Left lung (tissue), 10 donors: ENCODE results near the gene ZKSCAN1. TPM values are rescaled to one million over a fixed set of nuclear protein-coding genes. Genes with fewer than 3 reads are reported as not detected.
A peak's percentile ranks its signal among the peaks of the same experiment; 100 is the strongest.
"Not testable (repeated sequence)": the region's sequence is repeated elsewhere in the genome, so short reads cannot be mapped to it uniquely, and the experiment has no call there.

Experiments used
- ATAC-seq: fragments of 200-7000 bp; cut with Tn5 transposase; one replicate; pipeline ENCODE4 v1.9.1; 2020; ENCODE audit warnings: moderate library complexity
- DNase-seq, 4 donors: peaks; one replicate each; pipeline ENCODE4 v3.0.0-alpha.2; 2013 to 2020
- H3K27ac ChIP-seq, 2 donors: fragments of 200-600 bp; sonication (generic) in 1 of 2; one replicate each; pipeline versions ENCODE4 v1.5.0 to v1.8.0; 2020 to 2021
- H3K27me3 ChIP-seq, 2 donors: fragments of 200-600 bp; sonication (generic) in 1 of 2; one replicate each; pipeline versions ENCODE4 v1.5.0 to v1.8.0; 2020 to 2021
- H3K36me3 ChIP-seq, 2 donors: fragments of 200-600 bp; sonication (generic) in 1 of 2; one replicate each; pipeline versions ENCODE4 v1.5.0 to v1.8.0; 2020 to 2021
- H3K4me1 ChIP-seq, 2 donors: fragments of 200-600 bp; one replicate each; pipeline ENCODE4 v1.8.0; 2021
- H3K4me3 ChIP-seq, 2 donors: fragments of 200-600 bp; sonication (generic) in 1 of 2; one replicate each; pipeline versions ENCODE4 v1.5.0 to v1.8.0; 2020 to 2021; ENCODE audit warnings: mild to moderate bottlenecking in 1 of 2
- H3K9me3 ChIP-seq, 2 donors: fragments of 200-600 bp; sonication (generic) in 1 of 2; one replicate each; pipeline versions ENCODE4 v1.5.0 to v1.8.0; 2020 to 2021
- CTCF ChIP-seq, 2 donors: fragments of 200-600 bp; sonication (generic) in 1 of 2; IDR thresholded peaks; one replicate each; pipeline versions ENCODE4 v1.5.0 to v1.8.0; 2021; ENCODE audit warnings: antibody characterized with exemption in 2 of 2
- intact Hi-C, 2 donors: fragments of 100-400 bp; cut with DNase I; formaldehyde crosslinking; loops; one replicate each; pipeline versions ENCODE4 v1.11.2 to v1.14.2; 2022
- polyA plus RNA-seq, 6 donors: library from polyadenylated mRNA; unstranded; fragments of 120-200 nt; gene quantifications; one replicate each; pipeline ENCODE4 v1.2.1, GENCODE V29; 2013; ENCODE audit not compliant: insufficient read length in 6 of 6
- total RNA-seq, 2 donors: library from RNA; stranded (reverse); fragmentation: NEBNext Ultra II Directional; extraction: Animal tissue kit (Norgen Biotek cat#: 25700); gene quantifications; one replicate each; pipeline ENCODE4 v1.2.1, GENCODE V29; 2021
- donor health status: DM: no; HTN: yes; CAD: no.
- donor health status: DM: no; HTN: no; CAD: no.

ZKSCAN1 gene
- total and polyA plus RNA-seq, 8 donors, result 46.7 to 137 (median 87.7) TPM

DNA sequence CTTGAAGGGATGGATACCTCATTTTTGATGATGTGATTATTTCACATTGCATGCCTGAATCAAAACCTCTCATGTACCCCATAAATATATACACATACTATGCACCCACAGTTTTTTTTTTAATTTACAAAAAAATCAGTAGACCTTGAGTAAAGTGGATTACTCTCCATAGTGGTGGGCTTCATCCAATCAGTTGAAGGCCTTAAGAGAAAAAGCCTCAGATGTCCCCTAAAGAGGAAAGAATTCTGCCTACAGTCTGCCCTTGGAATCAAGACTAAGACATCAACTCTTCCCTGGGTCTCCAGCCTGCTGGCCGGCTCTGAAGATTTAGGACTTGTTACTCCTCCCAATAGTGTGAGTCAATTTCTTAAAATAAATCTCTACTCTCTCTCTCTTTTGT, 40.7 kb upstream of the ZKSCAN1 start:
- H3K9me3 ChIP-seq, result no peaks in the 10 kb centered on the region
- no peaks in the 10 kb centered on the region for H3K27me3 ChIP-seq
- no peaks in the 10 kb centered on the region for H3K36me3 ChIP-seq
- H3K4me3 ChIP-seq, result no peak overlapping the region
- no peaks in the 10 kb centered on the region for H3K4me1 ChIP-seq
- intact Hi-C loops, result loop anchor here in 1 of 2 donors (10.0 kb wide), 1 partner anchor 50 kb away; the partner anchor contains the start of gene GJC3
- no peak for TF ChIP-seq CTCF (IDR thresholded peaks at IDR 0.05)
- H3K27ac ChIP-seq, result no peak overlapping the region
- no peak for DNase-seq
- no peak for ATAC-seq

- DNase-seq (no peak), ATAC-seq (no peak)
- Histone ChIP-seq H3K27ac (no peak within 1 kb of the TSS), H3K27me3 (no peaks in the 10 kb centered on the region), H3K9me3 (no peaks in the 10 kb centered on the region), H3K36me3 (no peaks in the 10 kb centered on the region), H3K4me3 (no peak within 1 kb of the TSS), H3K4me1 (no peaks in the 10 kb centered on the region)
- intact Hi-C loops, result loop anchor here in 1 of 2 donors (10.0 kb wide), 1 partner anchor 51 kb away; the partner anchor contains the start of gene GJC3
- TF ChIP-seq CTCF (IDR thresholded peaks at IDR 0.05), result no peak
Measured at GRCh38 chr7:99975782-99976521, 39.4 kb upstream of the ZKSCAN1 start, which contains the start of gene AZGP1. Gene AZGP1, minus strand, starts transcription at chr7:99976031. Its CDS starts 11 bp downstream, at chr7:99976020.

DNA sequence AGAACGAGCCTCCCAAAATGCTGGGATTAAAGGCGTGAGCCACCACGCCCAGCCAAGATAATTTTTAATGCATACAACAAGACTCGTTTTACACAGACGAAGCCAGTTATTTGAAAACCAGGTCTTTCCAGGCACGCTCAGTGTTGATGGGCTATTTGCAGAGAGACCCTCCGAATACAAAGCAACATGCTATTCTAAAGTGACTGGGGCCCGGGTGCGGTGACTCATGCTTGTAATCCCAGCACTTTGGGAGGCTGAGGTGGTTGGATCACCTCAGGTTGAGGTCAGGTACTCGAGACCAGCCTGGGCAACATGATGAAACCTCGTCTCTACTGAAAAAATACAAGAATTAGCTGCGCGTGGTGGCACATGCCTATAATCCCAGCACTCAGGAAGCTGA, 38.8 kb upstream of the ZKSCAN1 start:
- intact Hi-C loops, result loop anchor here in 1 of 2 donors (10.0 kb wide), 1 partner anchor 52 kb away; the partner anchor contains the start of gene GJC3
- ATAC-seq (no peak), DNase-seq (no peak)
- Histone ChIP-seq H3K27ac (no peak overlapping the region), H3K4me3 (no peak overlapping the region), H3K27me3 (no peaks in the 10 kb centered on the region), H3K4me1 (no peaks in the 10 kb centered on the region), H3K9me3 (no peaks in the 10 kb centered on the region), H3K36me3 (no peaks in the 10 kb centered on the region)
- no peak for TF ChIP-seq CTCF (IDR thresholded peaks at IDR 0.05)

GRCh38 chr7:99979814-99980225, 35.6 kb upstream of the ZKSCAN1 start:
- ATAC-seq (peak; percentile 92), DNase-seq (peak in 1 of 4 donors; percentile 80)
- H3K36me3 ChIP-seq, H3K27ac ChIP-seq, H3K27me3 ChIP-seq, H3K4me1 ChIP-seq, H3K9me3 ChIP-seq, H3K4me3 ChIP-seq: not testable (repeated sequence)
- intact Hi-C loops, result loop anchor here in 1 of 2 donors (10.0 kb wide), 1 partner anchor 55 kb away; the partner anchor contains the start of gene GJC3
- TF ChIP-seq CTCF (IDR thresholded peaks at IDR 0.05), result peak; percentile 64 to 68

GRCh38 chr7:99980448-99980872, 34.9 kb upstream of the ZKSCAN1 start:
- DNase-seq, intact Hi-C loops: not testable (repeated sequence)

DNA sequence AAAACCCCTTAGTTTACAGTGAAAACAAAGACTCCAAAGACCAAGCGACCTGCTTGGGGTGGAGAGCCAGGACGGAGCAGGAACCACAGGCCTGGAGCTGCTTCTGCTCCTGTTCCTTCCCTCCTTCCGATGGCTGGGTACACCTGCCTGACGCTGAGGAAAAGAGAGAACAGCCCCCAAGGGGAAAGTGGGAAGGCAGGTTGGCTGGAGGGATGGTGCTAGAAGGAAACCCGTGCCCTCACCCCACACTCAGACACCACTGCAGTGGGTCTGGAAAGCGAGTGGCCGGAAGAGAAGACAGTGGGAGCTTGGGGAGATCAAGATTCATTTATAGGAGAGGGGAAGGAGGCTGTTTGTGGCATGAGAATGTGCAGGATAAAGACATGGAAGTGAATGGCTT, 34.3 kb upstream of the ZKSCAN1 start:
- DNase-seq, H3K27ac ChIP-seq, H3K4me1 ChIP-seq, H3K9me3 ChIP-seq, ATAC-seq, intact Hi-C loops, H3K27me3 ChIP-seq, H3K36me3 ChIP-seq, H3K4me3 ChIP-seq: not testable (repeated sequence)

More at GRCh38 chr7:99980448-99980872, 34.9 kb upstream of the ZKSCAN1 start:
- H3K27me3 ChIP-seq, H3K27ac ChIP-seq, H3K4me1 ChIP-seq, H3K36me3 ChIP-seq, H3K9me3 ChIP-seq, ATAC-seq, H3K4me3 ChIP-seq: not testable (repeated sequence)
